Measurements from ENCODE around the gene MIF4GD.

GRCh38 chr17:75262112-75262606, 8.9 kb downstream of the MIF4GD start:
- TF ChIP-seq CTCF (conservative IDR thresholded peaks at IDR 0.05; ENCODE audit: low read depth in 2 of 2), result no peak
- TF ChIP-seq POLR2AphosphoS5 (IDR thresholded peaks at IDR 0.05; ENCODE audit: low read depth), result no peak
- TF ChIP-seq EZH2 (IDR thresholded peaks at IDR 0.05; ENCODE audit: low read depth, unreplicated experiment), result no peak
- no peak for TF ChIP-seq ZNF114 (CRISPR knock-in tag; IDR thresholded peaks at IDR 0.05)
- no peak for TF ChIP-seq EZH2phosphoT487 (IDR thresholded peaks at IDR 0.05; ENCODE audit: unreplicated experiment)
- no peak for TF ChIP-seq JUNB (IDR thresholded peaks at IDR 0.05; ENCODE audit: unreplicated experiment)
- no peak for TF ChIP-seq STAT1 (IDR thresholded peaks at IDR 0.05; ENCODE audit: unreplicated experiment)
- TF ChIP-seq ETS1 (IDR thresholded peaks at IDR 0.05), result no peak
- TF ChIP-seq REST (IDR thresholded peaks at IDR 0.05; ENCODE audit: unreplicated experiment), result no peak
- no peak for TF ChIP-seq ZNF331 (CRISPR knock-in tag; IDR thresholded peaks at IDR 0.05; ENCODE audit: low read depth)
